ENCODE data around the gene MORC1.

Gene MORC1

GRCh38 chr3:109059264-109059663 lies 58.7 kb downstream of the MORC1 start:
- no peaks in the 10 kb centered on the region for H3K79me2 ChIP-seq (ENCODE audit: insufficient read depth, low read length)
- no peaks in the 10 kb centered on the region for H3K36me3 ChIP-seq (ENCODE audit: insufficient read depth, low read length)
- H3K4me1 ChIP-seq (ENCODE audit: insufficient read depth, low read length, poor library complexity, severe bottlenecking): no peaks in the 10 kb centered on the region
- no peaks in the 10 kb centered on the region for H3K9me3 ChIP-seq (ENCODE audit: insufficient read depth, low read depth, low read length)
- H4K20me1 ChIP-seq (ENCODE audit: insufficient read depth, low read length, poor library complexity, severe bottlenecking): no peaks in the 10 kb centered on the region
- H3K9ac ChIP-seq (ENCODE audit: low read depth, low read length, poor library complexity, severe bottlenecking): no peak overlapping the region
- no peaks in the 10 kb centered on the region for H3K9me2 ChIP-seq (replicated peaks; ENCODE audit: low read depth, low read length)
- H2AFZ ChIP-seq (ENCODE audit: low read length): no peak overlapping the region
- no peaks in the 10 kb centered on the region for H3F3A ChIP-seq (ENCODE audit: low read depth)
- H3K27me3 ChIP-seq (ENCODE audit: insufficient read depth, low read length, poor library complexity, severe bottlenecking): no peaks in the 10 kb centered on the region
- TF ChIP-seq CTCF (conservative IDR thresholded peaks at IDR 0.05; ENCODE audit: low read length) (no peak), EZH2phosphoT487 (IDR thresholded peaks at IDR 0.05; ENCODE audit: borderline replicate concordance) (no peak)
- H3K4me2 ChIP-seq (ENCODE audit: low read depth, low read length, poor library complexity, severe bottlenecking): no peak overlapping the region
- no peak overlapping the region for H3K4me3 ChIP-seq (ENCODE audit: low read length, poor library complexity, severe bottlenecking)

- H3K36me3 ChIP-seq (ENCODE audit: insufficient read depth, low read length): no peaks in the 10 kb centered on the region
- H3F3A ChIP-seq (ENCODE audit: low read depth): no peaks in the 10 kb centered on the region
- no peaks in the 10 kb centered on the region for H4K20me1 ChIP-seq (ENCODE audit: insufficient read depth, low read length, poor library complexity, severe bottlenecking)
- H3K79me2 ChIP-seq (ENCODE audit: insufficient read depth, low read length): no peaks in the 10 kb centered on the region
- H3K4me3 ChIP-seq (ENCODE audit: low read length, poor library complexity, severe bottlenecking): no peak overlapping the region
- no peaks in the 10 kb centered on the region for H3K9me2 ChIP-seq (replicated peaks; ENCODE audit: low read depth, low read length)
- no peak for TF ChIP-seq EZH2phosphoT487 (IDR thresholded peaks at IDR 0.05; ENCODE audit: borderline replicate concordance)
- no peak for TF ChIP-seq CTCF (conservative IDR thresholded peaks at IDR 0.05; ENCODE audit: low read length)
- H2AFZ ChIP-seq (ENCODE audit: low read length): no peak overlapping the region
- no peaks in the 10 kb centered on the region for H3K9me3 ChIP-seq (ENCODE audit: insufficient read depth, low read depth, low read length)
- no peak overlapping the region for H3K4me2 ChIP-seq (ENCODE audit: low read depth, low read length, poor library complexity, severe bottlenecking)
- no peaks in the 10 kb centered on the region for H3K4me1 ChIP-seq (ENCODE audit: insufficient read depth, low read length, poor library complexity, severe bottlenecking)
- H3K9ac ChIP-seq (ENCODE audit: low read depth, low read length, poor library complexity, severe bottlenecking): no peak overlapping the region
- no peaks in the 10 kb centered on the region for H3K27me3 ChIP-seq (ENCODE audit: insufficient read depth, low read length, poor library complexity, severe bottlenecking)
Observed at GRCh38 chr3:109057616-109058015, 60.3 kb downstream of the MORC1 start.

- Histone ChIP-seq H3K79me2 (ENCODE audit: insufficient read depth, low read length) (no peaks in the 10 kb centered on the region), H3K27me3 (ENCODE audit: insufficient read depth, low read length, poor library complexity, severe bottlenecking) (no peaks in the 10 kb centered on the region), H3K9me2 (replicated peaks; ENCODE audit: low read depth, low read length) (no peaks in the 10 kb centered on the region), H3K9me3 (ENCODE audit: insufficient read depth, low read depth, low read length) (no peaks in the 10 kb centered on the region), H3K9ac (ENCODE audit: low read depth, low read length, poor library complexity, severe bottlenecking) (no peak overlapping the region), H3K4me3 (ENCODE audit: low read length, poor library complexity, severe bottlenecking) (no peak overlapping the region), H3K4me2 (ENCODE audit: low read depth, low read length, poor library complexity, severe bottlenecking) (no peak overlapping the region), H3K4me1 (ENCODE audit: insufficient read depth, low read length, poor library complexity, severe bottlenecking) (no peaks in the 10 kb centered on the region), H2AFZ (ENCODE audit: low read length) (no peak overlapping the region), H4K20me1 (ENCODE audit: insufficient read depth, low read length, poor library complexity, severe bottlenecking) (no peaks in the 10 kb centered on the region), H3F3A (ENCODE audit: low read depth) (no peaks in the 10 kb centered on the region), H3K36me3 (ENCODE audit: insufficient read depth, low read length) (no peaks in the 10 kb centered on the region)
- TF ChIP-seq EZH2phosphoT487 (IDR thresholded peaks at IDR 0.05; ENCODE audit: borderline replicate concordance) (no peak), CTCF (conservative IDR thresholded peaks at IDR 0.05; ENCODE audit: low read length) (no peak)
Observed at GRCh38 chr3:109057056-109057455, 60.9 kb downstream of the MORC1 start.
